Suprapubic skin (tissue), 3 donors: ENCODE measurements around the gene C11orf54.

Source experiments
- CTCF ChIP-seq, 2 donors: fragments of 200-600 bp in 1 of 2; fragments of 450-650 bp in 1 of 2; sonication (generic) in 1 of 2; IDR thresholded peaks; one replicate each; pipeline ENCODE4 v1.5.1; 2016 to 2019; ENCODE audit warnings: antibody characterized with exemption in 2 of 2, mild to moderate bottlenecking in 1 of 2, moderate library complexity in 1 of 2
- POLR2A ChIP-seq, 2 donors: fragments of 450-650 bp; IDR thresholded peaks; one replicate each; pipeline ENCODE4 v1.6.1; 2017; ENCODE audit warnings: antibody characterized with exemption in 2 of 2, mild to moderate bottlenecking in 2 of 2, moderate library complexity in 2 of 2

- TF ChIP-seq POLR2A (IDR thresholded peaks at IDR 0.05) (no peak), CTCF (IDR thresholded peaks at IDR 0.05) (no peak)
Observed at GRCh38 chr11:93729129-93729616, 12.3 kb upstream of the C11orf54 start.
